NCI-H2196 (cell line): Measurements from ENCODE around the gene HPSE2.
"Not testable (repeated sequence)": the region's sequence is repeated elsewhere in the genome, so short reads cannot be mapped to it uniquely, and the experiment has no call there.

Source experiments
- DNase-seq: peaks from one replicate; lab custom pipeline; 2025; ENCODE audit not compliant: unreplicated experiment; lab: John Stamatoyannopoulos, UW

HPSE2 gene

DNA sequence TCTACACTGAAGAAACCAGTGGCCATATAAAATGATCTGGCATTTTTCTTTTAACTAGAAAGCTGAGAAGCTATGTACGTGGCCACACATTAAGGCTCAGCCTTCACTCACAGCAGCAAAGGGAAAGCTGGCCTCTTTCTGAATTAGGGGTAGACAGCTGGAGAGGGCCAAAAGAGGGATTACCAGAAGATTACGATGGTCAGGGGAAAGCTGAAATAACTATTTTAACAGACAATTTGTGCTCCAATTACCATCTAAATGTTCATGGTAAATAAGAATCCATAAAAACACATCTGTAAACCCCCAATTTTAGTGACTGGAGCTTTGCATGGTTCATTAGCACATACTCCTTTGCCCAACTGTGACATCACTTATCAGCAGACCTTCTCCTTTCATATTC lies 314.3 kb downstream of the HPSE2 start:
- no peak for DNase-seq

GRCh38 chr10:98920807-98921206 lies 314.8 kb downstream of the HPSE2 start:
- DNase-seq = no peak

- no peak for DNase-seq
Observed at GRCh38 chr10:98920360-98920759, 315.3 kb downstream of the HPSE2 start.

- DNase-seq = no peak
Observed at GRCh38 chr10:98919899-98920298, 315.8 kb downstream of the HPSE2 start.

- no peak for DNase-seq
Observed at GRCh38 chr10:98917828-98918227, 317.8 kb downstream of the HPSE2 start.

- no peak for DNase-seq
Observed at GRCh38 chr10:98916526-98917125, 319.0 kb downstream of the HPSE2 start.

DNA sequence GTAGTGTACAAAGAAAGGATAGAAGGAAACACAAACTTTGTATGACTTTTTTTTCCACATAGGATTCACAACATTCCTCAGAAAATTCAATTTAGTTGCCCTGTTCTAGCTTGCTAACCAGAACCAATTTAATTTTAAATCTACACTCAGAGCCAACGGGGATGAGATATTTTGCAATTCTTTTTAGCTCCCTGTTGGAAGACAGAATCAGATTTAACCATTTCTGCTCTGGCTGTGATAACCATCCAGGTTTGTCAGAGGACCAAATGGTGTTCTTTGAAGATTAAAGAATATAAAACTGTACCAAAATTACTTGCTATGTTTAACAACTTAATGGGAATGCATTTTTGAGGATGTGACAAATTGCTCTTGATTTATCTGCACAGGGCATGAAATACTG lies 319.7 kb downstream of the HPSE2 start:
- DNase-seq = no peak

- DNase-seq = no peak
Observed at GRCh38 chr10:98910546-98910945, 325.1 kb downstream of the HPSE2 start.

DNA sequence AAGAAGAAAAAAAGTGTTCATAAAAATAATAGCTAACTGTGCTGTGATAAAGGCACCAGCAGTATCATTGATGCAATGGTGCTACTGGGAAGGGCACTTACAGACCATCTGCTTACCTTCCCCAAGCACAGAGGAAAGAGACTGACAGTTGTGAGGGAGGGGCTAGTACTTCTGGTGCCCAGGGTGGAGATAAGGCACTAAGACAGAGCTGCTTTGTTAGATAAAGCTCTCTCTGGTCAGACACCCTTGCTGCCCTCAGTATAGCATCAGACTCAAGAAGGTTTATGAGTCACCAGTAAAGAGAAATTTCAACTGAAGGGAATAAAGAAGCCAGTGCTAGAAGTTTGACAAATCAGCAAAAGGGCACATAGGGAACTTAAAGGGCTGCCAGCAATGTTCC lies 325.6 kb downstream of the HPSE2 start:
- DNase-seq = no peak

DNA sequence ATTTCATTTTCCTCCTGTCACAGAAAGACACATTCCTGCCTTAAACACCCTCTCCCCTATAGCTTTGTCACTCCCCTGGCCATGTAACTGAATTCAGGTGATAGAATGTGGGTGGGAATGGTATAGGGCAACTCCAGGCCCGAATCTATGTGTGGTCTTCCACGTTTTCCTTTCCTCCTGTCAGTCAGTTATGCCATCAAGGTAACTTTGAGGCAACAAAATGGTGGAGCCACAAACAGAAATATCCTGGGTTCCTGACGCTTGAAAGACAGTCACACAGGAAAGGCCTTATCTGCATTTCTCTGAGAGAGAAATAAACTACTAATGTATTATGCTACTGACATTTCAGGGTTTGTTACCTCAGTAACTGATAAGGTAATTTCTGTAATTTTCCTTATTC lies 326.8 kb downstream of the HPSE2 start:
- no peak for DNase-seq

GRCh38 chr10:98908247-98908646 lies 327.4 kb downstream of the HPSE2 start:
- not testable (repeated sequence) for DNase-seq

DNA sequence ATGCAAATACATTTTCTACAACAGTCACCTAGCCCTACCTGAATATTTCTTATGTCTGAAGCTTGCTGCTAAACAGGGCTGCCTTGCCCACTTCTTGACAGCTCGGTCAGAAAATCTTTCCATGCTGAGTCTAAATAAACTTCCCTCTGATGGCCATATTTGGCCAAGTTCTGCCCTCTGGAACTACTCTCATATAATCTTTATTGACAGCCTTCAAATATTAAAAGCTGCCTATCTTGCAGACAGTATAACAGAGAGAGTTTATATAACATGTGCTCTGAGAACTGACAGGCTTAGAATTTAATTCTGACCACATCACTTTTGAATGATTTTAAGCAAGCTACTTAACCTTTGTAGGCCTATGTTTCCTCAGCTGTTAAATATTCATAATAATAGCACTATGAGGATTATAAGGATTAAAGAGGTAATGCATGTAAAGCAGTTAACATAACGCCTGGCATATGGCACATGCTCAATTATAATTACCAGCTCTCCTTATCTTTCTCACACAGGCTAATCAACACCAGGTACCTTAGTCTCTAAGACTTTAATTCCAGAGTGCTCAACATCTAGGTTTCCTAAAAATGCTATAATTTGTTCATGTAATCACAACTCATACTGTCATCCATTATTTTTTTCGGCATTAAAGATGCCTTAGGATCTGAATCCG lies 334.1 kb downstream of the HPSE2 start:
- no peak for DNase-seq

- peak; percentile 37 for DNase-seq
Observed at GRCh38 chr10:98899018-98899417, 336.6 kb downstream of the HPSE2 start.

DNA sequence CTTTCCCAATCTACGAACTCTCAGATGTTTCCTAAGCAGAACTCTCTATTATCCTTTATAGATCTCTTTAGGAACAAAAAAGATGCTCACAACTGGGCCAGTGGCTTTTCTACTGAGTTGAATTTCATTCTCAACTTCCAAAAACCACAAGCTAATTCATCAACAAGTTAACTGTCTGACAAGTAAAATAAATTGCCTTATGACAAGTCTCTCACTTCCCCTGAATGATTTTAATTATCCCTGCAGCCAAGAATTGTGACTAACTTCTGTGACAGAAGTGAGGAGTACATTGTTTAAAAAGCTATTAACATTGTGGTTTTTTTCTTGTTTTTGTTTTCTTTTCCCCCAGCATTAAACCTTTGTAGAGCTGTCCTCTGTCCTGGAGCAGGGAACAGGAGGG lies 343.1 kb downstream of the HPSE2 start:
- no peak for DNase-seq

GRCh38 chr10:98886686-98887085 lies 349.0 kb downstream of the HPSE2 start:
- DNase-seq = no peak

GRCh38 chr10:98885378-98885777 lies 350.3 kb downstream of the HPSE2 start:
- no peak for DNase-seq

GRCh38 chr10:98881789-98882188 lies 353.9 kb downstream of the HPSE2 start:
- no peak for DNase-seq

GRCh38 chr10:98880971-98881370 lies 354.7 kb downstream of the HPSE2 start:
- no peak for DNase-seq

GRCh38 chr10:98878921-98879320 lies 356.7 kb downstream of the HPSE2 start:
- DNase-seq = no peak

DNA sequence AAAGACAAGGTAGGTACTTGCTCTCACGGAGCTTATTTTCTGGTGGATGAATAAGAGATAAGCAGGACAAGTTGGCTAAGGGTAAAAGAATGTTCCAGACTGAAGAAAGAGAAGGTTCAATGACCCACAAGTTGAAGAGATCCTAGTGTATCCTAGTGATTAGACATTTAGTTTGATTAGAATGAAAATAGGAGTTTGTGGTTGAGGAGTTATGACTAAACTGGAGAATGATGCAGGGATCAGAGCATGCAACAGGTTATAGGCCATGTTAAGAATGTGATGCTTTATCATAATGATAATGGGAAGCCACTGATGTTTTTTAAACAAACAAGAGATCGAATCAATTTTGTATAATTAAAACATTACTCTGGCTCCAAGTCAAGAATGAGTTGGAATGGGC lies 357.2 kb downstream of the HPSE2 start:
- no peak for DNase-seq

DNA sequence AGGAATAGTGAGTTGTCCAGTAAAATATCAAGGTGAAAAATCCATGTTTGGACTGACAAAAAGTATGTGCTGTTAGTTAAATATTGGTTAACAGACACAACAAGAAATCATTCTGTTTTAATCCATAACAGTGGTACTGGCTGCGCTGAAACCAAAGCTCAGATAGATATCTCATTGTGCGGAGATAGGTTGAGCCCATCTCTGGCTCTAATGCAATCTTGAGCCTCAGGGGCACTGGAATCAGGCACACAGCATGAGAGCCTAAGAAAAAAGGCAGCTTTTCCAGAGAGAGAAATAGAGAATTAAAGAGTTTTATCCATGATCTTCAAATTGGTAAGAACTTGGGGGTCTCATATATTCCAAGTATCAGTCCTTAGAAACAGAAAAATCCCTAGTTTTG lies 373.7 kb downstream of the HPSE2 start:
- DNase-seq = no peak

DNA sequence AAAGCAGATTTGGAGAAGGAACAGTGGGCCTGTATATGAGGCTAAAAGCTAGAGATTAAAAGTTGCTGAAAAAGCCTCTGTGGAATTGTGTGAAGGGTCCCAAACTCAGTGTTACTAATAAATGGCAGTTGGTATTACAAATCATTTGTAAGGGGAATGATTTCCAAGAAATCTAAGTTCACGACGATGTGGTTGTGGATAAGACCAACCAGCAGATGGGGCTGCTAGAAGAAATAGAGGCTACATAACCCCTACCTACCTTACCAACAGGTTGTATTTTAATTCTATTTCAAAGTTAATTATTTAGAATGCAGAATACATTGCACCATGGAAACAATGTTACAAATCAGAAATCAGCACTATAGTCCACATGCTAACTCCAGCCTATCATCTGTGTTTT lies 377.1 kb downstream of the HPSE2 start:
- DNase-seq = no peak
